GM10248 (cell line): ENCODE measurements around the gene FUCA1.
A peak's percentile ranks its signal among the peaks of the same experiment; 100 is the strongest.
"Not testable (repeated sequence)": the region's sequence is repeated elsewhere in the genome, so short reads cannot be mapped to it uniquely, and the experiment has no call there.

Experiments
- CTCF ChIA-PET: fragments of 300-600 bp; sonication (Branson Sonifier 250); formaldehyde crosslinking; extraction: SDS; loops from one replicate; lab custom pipeline; 2021; ENCODE audit warnings: antibody characterized with exemption; lab: Yijun Ruan, JAX
- POLR2A ChIA-PET: fragments of 350-650 bp; sonication (Branson Sonifier 250); formaldehyde crosslinking; extraction: SDS; loops from one replicate; lab custom pipeline; 2020; ENCODE audit warnings: antibody characterized with exemption; lab: Yijun Ruan, JAX
- DNase-seq: peaks from one replicate; pipeline ENCODE4 v3.0.0; 2012; ENCODE audit errors: extremely low spot score
- TF ChIP-seq, protein P1 (sequence below): IDR thresholded peaks from 2 replicates; pipeline ENCODE4 v1.5.1; 2012; ENCODE audit warnings: mild to moderate bottlenecking, low read depth; ENCODE audit errors: extremely low read depth, missing control alignments, control extremely low read depth

Gene FUCA1

DNA sequence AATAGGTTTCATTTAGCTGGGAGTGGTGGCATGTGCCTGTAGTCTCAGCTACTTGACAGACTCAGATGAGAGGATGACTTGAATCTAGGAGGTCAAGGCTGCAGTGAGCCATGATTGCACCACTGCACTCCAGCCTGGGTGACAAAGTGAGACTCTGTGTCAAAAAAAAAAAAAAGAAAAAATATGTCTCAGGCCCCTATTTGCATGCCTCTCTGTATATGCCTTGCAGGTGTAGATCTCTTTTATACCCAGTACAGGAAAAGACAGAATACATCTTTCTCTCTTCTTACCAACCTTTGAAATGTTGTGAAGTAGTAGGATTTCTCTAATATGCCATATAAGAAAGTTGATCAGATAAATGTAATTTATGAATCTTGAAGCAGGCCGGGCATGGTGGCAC, 38.6 kb upstream of the FUCA1 start:
- no peak for DNase-seq
- CTCF ChIA-PET = interaction anchor here (1.3 to 7.0 kb wide), 4 partner anchors 10 to 96 kb away, joined by 3 to 57 read pairs (median 12); no protein-coding TSS in a partner anchor
- TF ChIP-seq, protein P1, sequence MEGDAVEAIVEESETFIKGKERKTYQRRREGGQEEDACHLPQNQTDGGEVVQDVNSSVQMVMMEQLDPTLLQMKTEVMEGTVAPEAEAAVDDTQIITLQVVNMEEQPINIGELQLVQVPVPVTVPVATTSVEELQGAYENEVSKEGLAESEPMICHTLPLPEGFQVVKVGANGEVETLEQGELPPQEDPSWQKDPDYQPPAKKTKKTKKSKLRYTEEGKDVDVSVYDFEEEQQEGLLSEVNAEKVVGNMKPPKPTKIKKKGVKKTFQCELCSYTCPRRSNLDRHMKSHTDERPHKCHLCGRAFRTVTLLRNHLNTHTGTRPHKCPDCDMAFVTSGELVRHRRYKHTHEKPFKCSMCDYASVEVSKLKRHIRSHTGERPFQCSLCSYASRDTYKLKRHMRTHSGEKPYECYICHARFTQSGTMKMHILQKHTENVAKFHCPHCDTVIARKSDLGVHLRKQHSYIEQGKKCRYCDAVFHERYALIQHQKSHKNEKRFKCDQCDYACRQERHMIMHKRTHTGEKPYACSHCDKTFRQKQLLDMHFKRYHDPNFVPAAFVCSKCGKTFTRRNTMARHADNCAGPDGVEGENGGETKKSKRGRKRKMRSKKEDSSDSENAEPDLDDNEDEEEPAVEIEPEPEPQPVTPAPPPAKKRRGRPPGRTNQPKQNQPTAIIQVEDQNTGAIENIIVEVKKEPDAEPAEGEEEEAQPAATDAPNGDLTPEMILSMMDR = no peak
- POLR2A ChIA-PET = no interaction called here

DNA sequence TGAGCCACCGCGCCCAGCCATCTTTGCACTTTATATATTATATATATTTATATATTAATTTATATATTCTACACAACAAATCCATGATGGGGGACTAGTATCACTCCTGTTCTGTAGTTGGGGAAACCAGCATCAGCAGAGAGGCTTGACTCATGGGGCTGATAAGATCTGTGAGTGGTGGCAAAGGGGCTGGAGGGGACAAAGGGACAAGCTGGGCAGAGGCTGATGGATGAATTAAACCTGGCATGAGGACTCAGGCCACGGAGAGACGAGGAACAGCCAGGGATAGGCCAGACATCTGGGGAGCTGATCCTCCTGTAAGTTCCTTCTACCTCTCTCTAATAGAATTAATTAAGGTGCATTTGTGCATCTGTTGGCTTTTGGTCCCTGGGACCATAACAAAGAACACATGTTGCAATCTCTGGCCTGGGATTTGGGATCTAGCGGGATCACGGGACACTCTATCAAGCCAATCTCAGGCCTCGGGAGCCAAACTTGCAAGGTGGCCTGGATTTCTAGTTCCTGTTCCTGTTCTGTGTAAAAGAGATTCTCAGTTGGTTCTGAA, 37.5 kb upstream of the FUCA1 start:
- ChIA-PET POLR2A (no interaction called here), CTCF (interaction anchor here (1.6 to 7.0 kb wide), 6 partner anchors 8 to 95 kb away, joined by 3 to 57 read pairs (median 8); partner anchors contain the start of gene CNR2)
- DNase-seq = no peak
- TF ChIP-seq, protein P1 = no peak

DNA sequence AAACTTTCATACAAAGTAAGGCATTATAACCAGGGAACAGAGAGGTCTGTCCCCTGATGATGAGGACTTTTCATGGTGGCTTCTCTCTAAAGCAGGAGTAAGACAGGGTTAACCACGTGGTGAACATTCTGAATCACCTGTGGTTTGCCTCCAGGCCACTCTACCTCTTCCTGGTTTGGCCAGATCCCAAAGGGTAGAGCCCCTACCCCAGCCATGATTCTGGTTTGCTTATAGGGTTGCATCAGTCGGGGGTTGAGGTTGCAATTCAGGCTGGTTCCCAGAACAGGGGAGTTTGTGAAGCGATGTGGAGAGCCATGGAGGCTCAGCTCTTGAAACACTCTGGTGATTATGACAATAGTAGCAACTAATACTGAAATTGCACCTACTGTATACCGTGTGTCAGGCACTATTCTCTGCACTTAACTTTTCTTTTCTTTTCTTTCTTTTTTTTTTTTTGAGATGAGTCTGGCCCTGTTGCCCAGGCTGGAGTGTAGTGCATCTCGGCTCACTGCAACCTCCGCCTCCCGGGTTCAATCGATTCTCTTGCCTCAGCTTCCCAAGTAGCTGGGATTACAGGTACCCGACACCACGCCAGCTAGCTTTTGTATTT, 36.8 kb upstream of the FUCA1 start:
- DNase-seq = peak; percentile 52
- CTCF ChIA-PET = interaction anchor here (1.6 to 4.5 kb wide), 5 partner anchors 9 to 94 kb away, joined by 3 to 19 read pairs (median 7); partner anchors contain the start of gene CNR2
- POLR2A ChIA-PET = no interaction called here
- TF ChIP-seq, protein P1 = no peak

DNA sequence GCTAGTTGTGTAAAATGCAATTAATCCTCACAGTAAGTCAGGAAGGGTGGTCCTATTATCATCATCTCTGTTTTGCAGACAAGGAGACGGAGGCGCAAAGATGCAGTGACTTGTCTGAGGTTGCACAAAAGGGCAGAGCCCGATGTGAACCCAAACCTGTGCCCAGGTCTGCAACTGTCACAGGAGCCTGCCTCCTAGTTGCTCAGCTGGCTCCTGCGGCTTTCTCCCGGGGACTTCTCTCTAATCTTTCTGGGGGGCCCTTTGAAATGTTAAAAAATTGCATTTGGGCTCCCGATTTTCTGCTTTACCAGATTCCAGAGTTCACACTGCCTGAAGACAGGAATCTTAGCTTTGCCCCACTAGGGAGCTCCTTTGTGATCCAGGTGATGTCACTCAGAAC, 35.7 kb upstream of the FUCA1 start:
- ChIA-PET CTCF (interaction anchor here (1.6 to 4.5 kb wide), 4 partner anchors 13 to 93 kb away, joined by 3 to 19 read pairs (median 7); no protein-coding TSS in a partner anchor), POLR2A (no interaction called here)
- TF ChIP-seq, protein P1 = no peak
- DNase-seq = no peak

DNA sequence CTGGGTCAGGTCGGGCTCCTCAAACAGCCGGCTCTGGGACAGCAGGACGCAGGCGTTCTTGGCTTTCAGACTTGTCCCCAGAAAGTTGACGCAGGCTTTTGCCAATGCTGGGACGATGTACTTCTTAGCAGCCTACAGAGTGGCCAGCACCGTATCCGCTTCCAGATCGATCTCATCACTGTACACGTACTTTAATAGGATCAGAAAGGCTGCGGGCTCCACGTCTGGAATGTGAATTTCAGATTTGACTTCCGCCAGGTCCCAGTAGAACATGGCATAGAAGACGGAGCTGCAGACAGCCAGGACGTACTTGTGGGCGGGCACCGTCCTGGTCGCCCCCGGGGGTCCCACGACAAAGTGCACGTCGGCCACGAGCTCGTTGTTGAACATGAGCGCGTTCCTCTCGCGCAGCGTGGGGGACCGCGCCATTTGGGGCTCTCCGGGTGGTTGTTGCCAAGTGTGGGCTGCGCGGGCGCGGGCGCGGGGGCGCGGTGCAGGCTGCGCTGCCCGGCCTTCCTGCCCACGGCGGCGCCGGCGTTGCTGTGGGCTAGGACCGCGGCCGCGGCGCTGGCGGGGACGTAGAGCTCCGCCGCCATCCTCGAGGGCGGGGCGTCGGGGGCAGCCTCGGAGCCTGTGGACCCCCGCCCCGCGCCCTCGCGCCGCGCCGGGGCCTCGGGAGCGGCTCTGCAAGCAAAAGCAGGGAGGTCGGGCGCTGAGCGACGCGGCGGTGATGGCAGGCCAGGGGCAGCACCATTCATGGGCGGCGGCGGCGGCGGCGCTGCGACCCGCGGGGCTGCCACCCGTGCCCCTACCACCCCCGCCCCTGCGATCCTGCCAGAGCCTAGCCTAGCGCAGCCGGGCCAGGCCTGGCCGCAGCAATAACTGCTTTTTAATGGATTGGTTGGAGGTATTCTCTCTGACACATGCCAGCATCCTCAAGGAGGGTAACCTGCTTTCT, 34.5 kb upstream of the FUCA1 start:
- no peak for DNase-seq
- CTCF ChIA-PET = interaction anchor here (2.3 to 4.5 kb wide), 2 partner anchors 14 to 92 kb away, joined by 9 to 19 read pairs; no protein-coding TSS in a partner anchor
- TF ChIP-seq, protein P1 = no peak
- POLR2A ChIA-PET = no interaction called here

DNA sequence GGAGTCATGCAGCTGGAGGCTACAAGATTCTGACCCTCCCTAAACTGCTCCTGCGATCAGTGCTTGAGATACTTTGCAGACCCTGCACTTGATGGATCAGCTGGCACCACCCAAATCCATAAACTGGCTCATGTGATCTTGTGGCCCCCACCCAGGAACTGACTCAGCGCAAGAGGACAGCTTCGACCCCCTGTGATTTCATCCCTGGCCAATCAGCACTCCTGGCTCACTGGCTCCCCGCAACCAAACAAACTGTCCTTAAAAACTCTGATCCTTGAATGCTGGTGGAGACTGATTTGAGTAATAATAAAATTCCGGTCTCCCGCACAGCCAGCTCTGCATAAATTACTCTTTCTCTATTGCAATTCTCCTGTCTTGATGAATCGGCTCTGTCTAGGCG, 31.9 kb upstream of the FUCA1 start:
- CTCF ChIA-PET = interaction anchor here (1.1 to 1.2 kb wide), 2 partner anchors 14 to 17 kb away, joined by 3 to 4 read pairs; partner anchors contain the start of gene CNR2
- POLR2A ChIA-PET = not testable (repeated sequence)

More for the DNA sequence above, 31.9 kb upstream of the FUCA1 start:
- not testable (repeated sequence) for DNase-seq
